Heart left ventricle (tissue), 16 donors: Measurements from ENCODE around the gene REV3L. TPM values are rescaled to one million over a fixed set of nuclear protein-coding genes. Genes with fewer than 3 reads are reported as not detected.

Experiments used
- ATAC-seq, 4 donors: fragments of 200-7000 bp; cut with Tn5 transposase; one replicate each; pipeline ENCODE4 v1.9.1; 2020 to 2022; ENCODE audit warnings: moderate library complexity in 4 of 4, mild to moderate bottlenecking in 3 of 4, moderate number of reproducible peaks in 1 of 4
- DNase-seq, 5 donors: peaks; one replicate each; pipeline ENCODE4 v3.0.0-alpha.2; 2020
- H3K27ac ChIP-seq, 12 donors: fragments of 200-600 bp; sonication (generic) in 4 of 12; one replicate each; pipeline versions ENCODE4 v1.5.0 to v1.8.0; 2016 to 2022; ENCODE audit warnings: mild to moderate bottlenecking in 2 of 12
- H3K27me3 ChIP-seq, 9 donors: fragments of 200-600 bp; sonication (generic) in 2 of 9; one replicate each; pipeline versions ENCODE4 v1.5.1 to v1.8.0; 2016 to 2022; ENCODE audit warnings: mild to moderate bottlenecking in 3 of 9
- H3K36me3 ChIP-seq, 9 donors: fragments of 200-600 bp; sonication (generic) in 2 of 9; one replicate each; pipeline versions ENCODE4 v1.5.0 to v1.8.0; 2018 to 2022; ENCODE audit warnings: mild to moderate bottlenecking in 2 of 9
- H3K4me1 ChIP-seq, 12 donors: fragments of 200-600 bp; sonication (generic) in 4 of 12; one replicate each; pipeline versions ENCODE4 v1.5.0 to v1.8.0; 2016 to 2022; ENCODE audit warnings: mild to moderate bottlenecking in 3 of 12
- H3K4me3 ChIP-seq, 12 donors: fragments of 200-600 bp; sonication (generic) in 4 of 12; one replicate each; pipeline versions ENCODE4 v1.5.0 to v1.8.0; 2017 to 2022; ENCODE audit warnings: mild to moderate bottlenecking in 9 of 12, moderate library complexity in 4 of 12
- H3K9me3 ChIP-seq, 12 donors: fragments of 200-600 bp; sonication (generic) in 4 of 12; one replicate each; pipeline versions ENCODE4 v1.5.0 to v1.8.0; 2016 to 2022; ENCODE audit warnings: mild to moderate bottlenecking in 1 of 12
- CTCF ChIP-seq, 12 donors: fragments of 200-600 bp; sonication (generic) in 4 of 12; IDR thresholded peaks; one replicate each; pipeline versions ENCODE4 v1.5.0 to v1.8.0; 2018 to 2022; ENCODE audit warnings: antibody characterized with exemption in 12 of 12, mild to moderate bottlenecking in 5 of 12
- POLR2A ChIP-seq, 2 donors: fragments of 450-650 bp; IDR thresholded peaks; one replicate each; pipeline ENCODE4 v1.6.1; 2017; ENCODE audit warnings: antibody characterized with exemption in 2 of 2, mild to moderate bottlenecking in 2 of 2, moderate library complexity in 2 of 2
- WGBS, 4 donors: extraction: QIAGEN DNeasy Blood & Tissue Kit in 2 of 4; methylation state at CpG; one replicate each; pipeline versions ENCODE4 v1.1.5 to v1.1.7; 2013 to 2018; 5-methylcytosine and 5-hydroxymethylcytosine counted together
- intact Hi-C, 10 donors: fragments of 100-400 bp; cut with DNase I; formaldehyde crosslinking; loops; one replicate each; pipeline versions ENCODE4 v1.11.1 to v1.14.2; 2022
- polyA plus RNA-seq, 2 donors: library from polyadenylated mRNA; stranded (reverse); fragments of 200-250 nt; gene quantifications; one replicate each; pipeline ENCODE4 v1.2.3, GENCODE V29; 2013
- total RNA-seq, 9 donors: library from RNA; depleted of rRNA in 2 of 9; stranded (reverse); fragments of >200 nt in 2 of 9; fragmentation: NEBNext Ultra II Directional in 3 of 9; extraction: Animal tissue kit (Norgen Biotek cat#: 25700) in 3 of 9; gene quantifications; one replicate each; pipeline versions ENCODE4 v1.1.0 to v1.2.4, GENCODE V29; 2016 to 2023
- donor health status: ischemic (EF 13 %, LVEDD 7.1; RV severe dilation, severe dysfunction).
- donor health status: healthy with polysubstance abuse.
- donor health status: DM: no; HTN: yes; CAD: no.
- donor health status: DM: no; HTN: no; CAD: no.
- donor health status: ischemic (EF 25% LVEDD 6.9; RV normal size, moderate dysfunction).
- donor health status: ischemic (EF 25% LVEDD 5.7; RV mildly dilated, moderate dysfunction).
- donor health status: healthy.
- donor health status: DM: yes; HTN: yes; CAD: no.
- donor health status: ischemic (EF 35%, LVEDD 5.7; RV mildly dilated, moderate dysfunction).
- donor health status: nonischemic (EF 11% LVEDD 7.7; RV severe dilation, severe dysfunction).
- donor health status: DM: yes; HTN: yes; CAD: no.
- donor health status: PGD.
- donor health status: ischemic (EF 29% LVEDD 5.4; RV normal size, mild dysfunction).
- donor health status: nonischemic (EF 23%, LVEDD 6.1; RV moderate dilation, normal function).

The REV3L gene
- total and polyA plus RNA-seq, 11 donors, result 6.1 to 20.0 (median 13.0) TPM

- peaks cover 0 to 42% (median 27%) of the 10 kb centered on the region in 12 donors for H3K4me1 ChIP-seq
- TF ChIP-seq CTCF (IDR thresholded peaks at IDR 0.05) (no peak), POLR2A (IDR thresholded peaks at IDR 0.05) (no peak)
- intact Hi-C loops, result loop anchor here in 2 of 10 donors (5.0 kb wide), 2 partner anchors 66 to 226 kb away; partner anchors contain the start of gene REV3L (in 1 of the 2)
- no peak for DNase-seq
- H3K27ac ChIP-seq, result peak overlapping the region in 2 of 12 donors; percentile 4 to 29
- no peaks in the 10 kb centered on the region for H3K27me3 ChIP-seq
- H3K9me3 ChIP-seq, result no peaks in the 10 kb centered on the region
- no peak overlapping the region for H3K4me3 ChIP-seq
- no peak for ATAC-seq
- peaks cover 0 to 25% (median 10%) of the 10 kb centered on the region in 9 donors for H3K36me3 ChIP-seq
These were observed 66.5 kb downstream of the REV3L start for GRCh38 chr6:111416529-111416928.

GRCh38 chr6:111414373-111414772 lies 68.6 kb downstream of the REV3L start:
- peaks cover 0 to 38% (median 29%) of the 10 kb centered on the region in 9 donors for H3K36me3 ChIP-seq
- no peak for DNase-seq
- H3K4me1 ChIP-seq, result peaks cover 0 to 57% (median 27%) of the 10 kb centered on the region in 12 donors
- no peaks in the 10 kb centered on the region for H3K27me3 ChIP-seq
- H3K27ac ChIP-seq, result no peak overlapping the region
- no peak for ATAC-seq
- intact Hi-C loops, result no loop called here
- 95 to 100% (median 98%) methylated on average over 1 of the region's 1 CpG for WGBS, 4 donors
- no peaks in the 10 kb centered on the region for H3K9me3 ChIP-seq
- no peak for TF ChIP-seq POLR2A (IDR thresholded peaks at IDR 0.05)
- TF ChIP-seq CTCF (IDR thresholded peaks at IDR 0.05), result no peak
- no peak overlapping the region for H3K4me3 ChIP-seq

- H3K36me3 ChIP-seq, result peaks cover 0 to 53% (median 38%) of the 10 kb centered on the region in 9 donors
- DNase-seq, result no peak
- H3K4me3 ChIP-seq, result no peak overlapping the region
- no peaks in the 10 kb centered on the region for H3K27me3 ChIP-seq
- peak overlapping the region in 1 of 12 donors; percentile 81 for H3K27ac ChIP-seq
- H3K9me3 ChIP-seq, result no peaks in the 10 kb centered on the region
- WGBS, 4 donors, result 74 to 83% (median 75%) methylated on average over 4 of the region's 4 CpGs
- peaks cover 0 to 43% (median 10%) of the 10 kb centered on the region in 12 donors for H3K4me1 ChIP-seq
- TF ChIP-seq CTCF (IDR thresholded peaks at IDR 0.05) (no peak), POLR2A (IDR thresholded peaks at IDR 0.05) (no peak)
- intact Hi-C loops, result no loop called here
- ATAC-seq, result peak in 3 of 4 donors; percentile 26 to 65 (median 61)
These were observed 70.9 kb downstream of the REV3L start for GRCh38 chr6:111411978-111412566.

- H3K27me3 ChIP-seq, result no peaks in the 10 kb centered on the region
- no peaks in the 10 kb centered on the region for H3K9me3 ChIP-seq
- peaks cover 0 to 59% (median 38%) of the 10 kb centered on the region in 9 donors for H3K36me3 ChIP-seq
- TF ChIP-seq CTCF (IDR thresholded peaks at IDR 0.05), result no peak
- TF ChIP-seq POLR2A (IDR thresholded peaks at IDR 0.05), result no peak
- no peak for DNase-seq
- H3K27ac ChIP-seq, result peak overlapping the region in 4 of 12 donors; percentile 19 to 81 (median 33)
- peak in 1 of 4 donors; percentile 21 for ATAC-seq
- intact Hi-C loops, result no loop called here
- peaks cover 0 to 46% (median under 1%) of the 10 kb centered on the region in 12 donors for H3K4me1 ChIP-seq
- WGBS, 4 donors, result 80 to 86% (median 85%) methylated on average over 4 of the region's 4 CpGs
- no peak overlapping the region for H3K4me3 ChIP-seq
These were observed 72.0 kb downstream of the REV3L start for GRCh38 chr6:111411046-111411445.
